Measurements from ENCODE around the gene APIP. TPM values are rescaled to one million over a fixed set of nuclear protein-coding genes. Genes with fewer than 3 reads are reported as not detected.

The APIP gene
- polyA plus RNA-seq, 1 of the 3 experiments (the other 2 are of a cell fraction): 21.3 TPM

GRCh38 chr11:34833602-34834001 lies 82.6 kb downstream of the APIP start:
- no peaks in the 10 kb centered on the region for H3F3A ChIP-seq (replicated peaks; ENCODE audit: insufficient read depth)
- CTCF ChIA-PET: interaction anchor here (0.7 to 0.9 kb wide), 2 partner anchors 9 to 560 kb away, joined by 3 to 4 read pairs; no protein-coding TSS in a partner anchor
- no peak for DNase-seq
- no peak overlapping the region for H3K4me3 ChIP-seq (ENCODE audit: low read depth in 2 of 2, low read length in 1 of 2)
- H3K27ac ChIP-seq (ENCODE audit: low read depth in 2 of 2, low read length in 1 of 2): no peak overlapping the region
- no peaks in the 10 kb centered on the region for H3K36me3 ChIP-seq (replicated peaks in 1 of 2; ENCODE audit: control insufficient read depth in 1 of 2, insufficient read depth in 2 of 2, low read length in 1 of 2)
- no peaks in the 10 kb centered on the region; a peak in 1 of 4 replicates for H3K4me1 ChIP-seq (ENCODE audit: control insufficient read depth in 1 of 2, insufficient read depth in 2 of 2, low read depth in 1 of 2, low read length in 1 of 2)
- H3K9me3 ChIP-seq: no peaks in the 10 kb centered on the region
- H3K9me2 ChIP-seq: no peaks in the 10 kb centered on the region
- H3K79me2 ChIP-seq (ENCODE audit: insufficient read depth): no peaks in the 10 kb centered on the region
- H3K4me2 ChIP-seq: no peak overlapping the region
- no peak overlapping the region for H3K9ac ChIP-seq
- POLR2A ChIA-PET: no interaction called here
- no peak overlapping the region for H2AFZ ChIP-seq (ENCODE audit: low read depth)
- no peaks in the 10 kb centered on the region for H4K20me1 ChIP-seq (ENCODE audit: insufficient read depth)
- TF ChIP-seq USF1 (IDR thresholded peaks at IDR 0.05; ENCODE audit: borderline replicate concordance, low read depth): no peak
- TF ChIP-seq MAX (IDR thresholded peaks at IDR 0.05; ENCODE audit: low read depth): no peak
- TF ChIP-seq RFX5 (IDR thresholded peaks at IDR 0.05; ENCODE audit: low read length): no peak
- TF ChIP-seq ZBTB33 (IDR thresholded peaks at IDR 0.05; ENCODE audit: borderline replicate concordance, low read depth): no peak
- no peak for TF ChIP-seq SMC3 (IDR thresholded peaks at IDR 0.05; ENCODE audit: low read depth, low read length)
- TF ChIP-seq JUND (IDR thresholded peaks at IDR 0.05): no peak
- TF ChIP-seq FOXJ3 (CRISPR knock-in tag; IDR thresholded peaks at IDR 0.05): no peak
- TF ChIP-seq ELF1 (IDR thresholded peaks at IDR 0.05): no peak
- TF ChIP-seq GATA2 (CRISPR knock-in tag; IDR thresholded peaks at IDR 0.05): no peak
- no peak for TF ChIP-seq RAD21 (IDR thresholded peaks at IDR 0.05; ENCODE audit: low read length)
- TF ChIP-seq NRF1 (IDR thresholded peaks at IDR 0.05; ENCODE audit: low read depth, low read length): no peak
- TF ChIP-seq NFIC (IDR thresholded peaks at IDR 0.05; ENCODE audit: borderline replicate concordance): no peak
- peaks cover 12% of the 10 kb centered on the region; the same call in 1 of the 2 replicates for H3K27me3 ChIP-seq (ENCODE audit: insufficient read depth)

Small RNAs within 50 kb of the gene (small RNA-seq; reads per million reads assigned to genes)
- gene MIR1343: 0 reads per million in 7 experiments

Other genes starting within 250 kb of the APIP start
- gene PDHX, start 239 bp upstream of the APIP start, polyA plus RNA-seq (2012; rRNA removed): 14.8 and 19.1 TPM in 2 replicates
- gene CD44, start 222.8 kb upstream of the APIP start, polyA plus RNA-seq (2012; rRNA removed): 457 and 550 TPM in 2 replicates

All from SK-N-SH (cell line).